HG03175 (cell line): ENCODE results near the gene ST8SIA5.

Experiments
- ATAC-seq: cut with Tn5 transposase; IDR thresholded peaks from one replicate; pipeline ENCODE4 v1.9.1; 2021; ENCODE audit warnings: mild to moderate bottlenecking, moderate library complexity; ENCODE audit not compliant: unreplicated experiment

Gene ST8SIA5

DNA sequence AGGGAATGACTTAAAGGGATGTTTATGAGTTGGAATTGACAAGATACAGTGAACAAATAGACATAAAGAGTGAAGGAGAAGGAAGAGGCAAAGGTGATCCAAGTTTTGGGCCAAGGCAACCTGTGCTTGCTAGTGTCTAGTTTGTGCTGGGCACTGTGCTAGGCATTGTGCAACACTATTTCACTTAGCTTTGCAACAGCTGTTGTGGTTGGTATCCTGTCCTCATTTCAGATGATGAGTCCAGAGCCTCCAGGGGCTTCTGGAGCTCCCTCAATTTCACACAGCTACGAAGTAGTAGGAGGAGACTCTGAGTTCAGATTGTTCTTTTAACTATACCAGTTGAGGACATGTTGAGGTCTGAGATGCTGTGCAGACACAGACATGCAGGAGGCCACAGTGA, 81.7 kb downstream of the ST8SIA5 start:
- no peak for ATAC-seq

DNA sequence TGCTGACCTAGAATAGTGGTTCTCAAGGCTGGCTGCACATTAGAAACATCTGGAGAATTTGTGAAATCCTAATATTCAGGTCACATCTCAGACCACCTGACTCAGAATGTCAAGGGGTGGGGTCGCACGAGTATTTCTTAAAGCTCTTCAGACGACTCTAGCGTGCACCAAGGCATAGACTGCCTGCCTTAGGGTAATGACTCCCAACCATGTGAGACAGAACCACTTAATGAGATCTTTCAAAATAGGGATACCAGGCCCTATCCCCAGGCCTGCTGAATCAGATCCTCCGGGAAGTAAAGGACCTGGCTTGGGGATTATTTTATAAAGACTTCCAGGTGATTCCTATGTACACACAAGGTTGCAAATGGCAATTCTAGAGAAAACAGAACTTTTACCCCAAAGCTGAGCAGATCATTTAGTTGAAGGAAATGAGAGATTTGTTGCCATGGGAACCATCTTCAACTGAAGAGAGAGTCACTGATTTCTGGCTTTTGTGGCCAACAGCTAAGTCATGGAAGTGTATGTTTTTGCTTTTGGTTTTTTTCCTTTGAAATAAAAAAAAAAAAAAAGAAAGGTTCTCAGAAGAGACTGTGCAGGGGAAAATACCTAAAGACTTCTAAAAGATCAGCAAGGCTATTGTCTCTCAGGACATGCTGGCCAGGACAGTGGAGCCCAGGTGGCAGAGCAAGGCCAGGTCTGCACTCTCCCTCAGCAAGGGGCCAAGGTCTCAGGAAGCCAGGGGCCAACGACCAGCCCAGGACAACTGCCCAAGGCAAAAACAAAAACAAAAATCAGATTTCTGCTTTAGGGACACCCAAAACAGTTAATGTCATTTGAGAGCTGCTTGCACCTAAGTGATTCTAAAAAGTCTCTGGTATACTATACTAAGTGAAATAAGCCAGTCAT, 84.5 kb downstream of the ST8SIA5 start:
- ATAC-seq = no peak

GRCh38 chr18:46668694-46669093, 88.2 kb downstream of the ST8SIA5 start:
- ATAC-seq = no peak

GRCh38 chr18:46668135-46668534, 88.7 kb downstream of the ST8SIA5 start:
- no peak for ATAC-seq

GRCh38 chr18:46663539-46663938, 93.3 kb downstream of the ST8SIA5 start:
- ATAC-seq = no peak

- no peak for ATAC-seq
Observed at GRCh38 chr18:46660957-46661749, 95.7 kb downstream of the ST8SIA5 start.

DNA sequence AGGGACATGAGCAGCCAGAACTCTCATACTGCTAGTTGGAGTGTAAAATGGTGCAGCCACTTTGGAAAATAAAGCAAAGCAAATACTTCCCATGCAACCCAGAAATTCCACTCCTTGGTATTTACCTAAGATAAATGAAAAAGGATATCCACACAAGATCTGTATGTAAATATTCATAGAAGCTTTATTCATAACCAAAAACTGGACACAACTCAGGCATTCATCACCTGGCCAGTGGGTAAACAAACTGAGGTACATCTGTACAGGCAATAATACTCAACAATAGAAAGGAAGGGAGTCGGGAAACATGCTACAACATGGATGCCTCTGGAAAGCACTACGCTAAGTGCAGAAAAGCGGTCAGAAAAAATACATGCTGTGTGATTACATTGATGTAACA, 97.4 kb downstream of the ST8SIA5 start:
- no peak for ATAC-seq

DNA sequence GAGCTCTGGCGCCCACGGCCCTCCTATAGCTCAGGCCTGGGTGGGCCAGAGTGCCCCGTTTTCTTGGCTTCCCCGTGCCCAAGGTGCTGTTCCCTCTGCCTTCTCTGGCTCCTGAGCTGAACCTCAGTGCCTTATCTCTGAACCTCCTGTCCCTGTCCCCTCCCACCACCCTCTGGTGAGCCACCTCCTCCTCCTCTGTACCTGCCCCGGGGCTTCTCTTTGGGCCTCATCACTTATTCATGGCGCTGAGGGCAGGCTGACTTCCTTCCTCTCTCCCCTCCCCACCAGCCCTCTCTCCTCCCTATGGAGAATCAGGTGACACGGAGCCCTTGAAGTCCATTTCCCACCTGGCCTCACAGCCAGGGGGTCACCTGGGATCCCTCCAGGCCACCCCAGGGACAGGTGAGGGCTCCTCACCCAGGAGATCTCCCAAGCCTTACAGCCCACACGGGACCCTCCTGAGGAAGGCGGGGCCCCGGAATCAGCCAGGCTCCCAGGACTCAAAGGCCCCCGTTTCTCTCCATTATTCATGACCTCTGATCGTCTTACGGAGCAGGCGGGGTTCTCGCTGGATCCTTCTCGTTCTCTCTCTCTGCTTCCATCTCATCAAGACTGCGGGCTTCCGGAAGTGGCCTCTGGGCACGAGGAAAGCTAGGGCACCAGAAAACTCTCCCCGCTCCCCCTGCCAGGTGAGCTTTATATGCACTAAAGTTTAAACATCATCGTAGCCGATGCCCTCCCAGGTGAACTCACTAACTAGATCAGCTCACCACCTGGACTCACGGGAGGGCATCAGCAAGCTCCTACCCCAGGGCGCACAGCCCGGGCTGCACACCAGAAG, 99.5 kb downstream of the ST8SIA5 start, which contains the start of gene LOXHD1:
TSS of gene LOXHD1 (minus strand) at position 106 of the 841 bp plus-strand sequence. CDS start 187 bp downstream, outside the sequence.
- no peak for ATAC-seq

DNA sequence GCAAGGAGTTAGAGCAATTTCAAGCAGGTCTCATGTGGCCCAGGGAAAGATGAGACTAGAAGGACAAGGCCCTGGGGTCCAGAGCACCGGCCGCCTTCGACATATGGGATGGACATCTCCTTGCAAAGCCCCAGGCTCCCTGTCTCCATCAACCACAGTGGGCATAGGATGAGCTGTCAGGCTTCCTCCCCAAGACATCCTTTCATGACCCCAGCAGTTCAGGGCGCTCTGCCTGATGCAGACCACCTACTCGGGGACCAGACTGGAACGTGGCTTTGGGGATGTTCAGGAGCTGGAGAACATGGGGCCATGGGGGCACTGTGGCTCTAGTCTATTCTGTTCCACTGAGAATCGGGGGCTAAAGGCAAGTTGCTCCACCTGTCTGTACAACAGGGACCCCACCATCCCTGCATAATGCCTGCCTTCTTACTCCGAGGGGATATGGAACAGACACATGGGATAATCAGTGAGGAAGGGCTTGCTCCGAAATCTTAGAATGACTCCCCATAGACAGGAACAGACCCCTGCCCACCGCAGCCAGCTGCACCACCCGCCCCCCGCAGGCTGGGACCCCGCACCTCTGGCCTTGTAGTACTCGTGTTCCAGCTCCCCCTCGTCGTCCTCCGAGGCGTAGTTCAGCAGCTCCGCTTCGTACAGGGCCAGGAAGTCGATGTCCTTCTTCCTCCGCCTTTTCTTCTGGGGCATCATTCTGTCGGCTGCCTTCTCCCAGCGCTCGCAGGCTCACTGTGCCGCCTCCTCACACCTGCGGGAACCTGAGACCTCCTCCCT, 100.3 kb downstream of the ST8SIA5 start:
- no peak for ATAC-seq

DNA sequence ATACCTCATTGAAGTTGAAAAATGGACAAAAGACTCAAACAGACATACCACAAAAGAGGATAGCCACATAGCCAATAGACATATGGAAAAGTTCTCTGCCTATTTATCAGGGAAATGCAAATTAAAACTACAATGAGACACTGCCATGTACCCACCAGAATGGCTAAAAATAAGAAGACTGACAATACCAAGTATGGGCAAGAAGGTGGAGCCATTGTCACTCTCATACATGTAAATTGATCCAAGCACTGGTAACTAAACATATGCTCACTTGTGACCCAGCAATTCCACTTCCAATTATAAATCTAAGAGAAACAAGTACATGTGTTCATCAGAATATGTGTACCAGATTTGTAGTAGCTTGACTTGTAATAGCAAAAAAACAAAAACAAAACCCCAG, 104.5 kb downstream of the ST8SIA5 start:
- no peak for ATAC-seq

DNA sequence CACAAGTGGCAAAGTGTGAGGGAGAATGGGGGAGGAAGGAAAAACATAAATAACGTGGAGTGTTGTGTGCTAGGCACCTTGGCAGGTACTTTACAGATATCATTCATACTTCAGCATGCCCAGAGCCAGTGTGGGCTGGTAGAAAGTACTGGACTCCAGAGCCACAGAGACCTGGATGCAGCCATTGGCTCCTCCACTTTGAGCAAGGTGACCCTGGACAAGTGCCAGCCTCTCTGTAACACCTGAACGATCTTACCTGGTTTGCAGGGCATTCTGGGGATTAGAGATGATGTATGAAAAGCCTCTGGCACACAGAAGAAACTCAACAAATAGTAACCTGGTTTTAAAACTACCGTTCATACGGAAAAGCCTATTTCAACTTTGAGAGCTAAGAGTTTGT, 106.2 kb downstream of the ST8SIA5 start:
- ATAC-seq = no peak

- ATAC-seq = no peak
Observed at GRCh38 chr18:46649071-46649862, 107.6 kb downstream of the ST8SIA5 start.

DNA sequence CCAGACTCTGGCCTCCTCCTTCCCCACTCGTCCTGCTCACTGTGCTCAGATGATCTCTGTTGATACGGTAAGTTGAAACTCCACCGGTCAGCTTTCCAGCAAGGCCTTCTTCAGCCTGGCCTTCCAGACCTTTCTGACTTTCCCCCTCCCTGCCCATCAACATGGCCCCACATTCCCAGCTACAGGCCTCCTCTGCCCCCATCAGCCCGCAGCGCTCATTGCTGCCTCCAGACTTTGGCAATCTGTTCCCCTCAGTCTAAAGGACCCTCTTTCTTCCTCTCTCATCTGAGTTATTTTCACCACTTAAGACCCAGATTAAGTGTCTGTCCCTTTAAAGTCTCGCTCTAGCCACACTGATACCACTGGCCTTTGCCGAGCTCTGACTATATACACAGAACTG, 110.4 kb downstream of the ST8SIA5 start:
- ATAC-seq = no peak

DNA sequence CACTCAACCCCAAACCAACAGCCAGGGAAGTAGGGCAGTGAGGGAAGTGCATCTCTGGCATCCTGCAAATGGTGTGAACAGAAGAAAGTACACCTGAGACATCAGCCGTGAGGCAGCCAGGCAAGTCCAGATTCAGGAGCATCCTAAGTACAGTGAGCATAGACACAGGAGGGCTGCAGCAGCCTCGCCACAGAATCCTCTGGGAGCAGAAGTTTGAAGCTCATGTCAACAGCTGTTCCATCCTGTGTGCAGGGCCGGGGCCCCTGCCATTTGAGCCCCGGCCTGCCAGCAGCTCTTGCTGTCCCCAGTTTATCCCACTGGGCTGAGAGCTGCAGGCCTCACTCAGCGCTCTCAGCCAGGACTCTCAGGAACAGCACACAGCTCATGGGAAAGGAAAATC, 114.3 kb downstream of the ST8SIA5 start:
- no peak for ATAC-seq

DNA sequence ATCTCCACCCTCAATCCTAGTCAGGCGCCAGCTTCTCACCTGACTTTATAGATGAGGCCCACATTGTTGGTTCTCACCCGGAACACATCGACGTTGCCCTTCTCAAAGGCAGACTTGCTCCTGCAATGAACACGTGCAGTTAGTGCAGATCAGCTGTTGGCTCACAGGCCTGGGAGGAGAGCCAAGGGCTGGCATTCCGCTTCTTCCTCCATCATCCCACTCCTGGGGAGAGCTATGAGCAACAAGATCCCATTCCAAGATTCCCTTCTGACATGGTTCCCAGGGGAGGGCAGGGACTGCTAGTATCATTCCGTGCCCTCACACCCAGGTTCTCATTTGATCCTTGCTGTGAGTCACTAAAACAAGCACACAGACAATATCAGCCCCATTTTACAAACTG, 114.9 kb downstream of the ST8SIA5 start:
- ATAC-seq = no peak

DNA sequence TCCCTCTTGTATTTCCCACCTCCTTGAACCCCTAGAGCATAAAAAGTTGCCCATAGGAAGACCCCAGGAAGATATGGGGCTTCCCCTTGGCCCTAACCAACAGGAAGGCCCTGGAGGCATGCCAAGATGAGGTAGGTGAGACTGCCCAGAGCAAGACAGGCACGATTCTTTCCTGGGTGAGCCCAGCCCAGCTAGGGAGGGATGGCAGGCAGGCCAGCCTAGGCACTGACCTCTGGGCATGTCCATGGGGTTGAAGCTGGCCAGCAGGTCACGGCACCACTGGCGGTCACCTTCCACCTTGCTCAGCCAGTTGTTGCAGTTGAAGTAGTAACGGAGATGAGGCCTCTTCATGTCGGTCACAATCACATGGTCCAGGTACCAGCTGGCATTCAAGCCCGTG, 117.5 kb downstream of the ST8SIA5 start:
- no peak for ATAC-seq

DNA sequence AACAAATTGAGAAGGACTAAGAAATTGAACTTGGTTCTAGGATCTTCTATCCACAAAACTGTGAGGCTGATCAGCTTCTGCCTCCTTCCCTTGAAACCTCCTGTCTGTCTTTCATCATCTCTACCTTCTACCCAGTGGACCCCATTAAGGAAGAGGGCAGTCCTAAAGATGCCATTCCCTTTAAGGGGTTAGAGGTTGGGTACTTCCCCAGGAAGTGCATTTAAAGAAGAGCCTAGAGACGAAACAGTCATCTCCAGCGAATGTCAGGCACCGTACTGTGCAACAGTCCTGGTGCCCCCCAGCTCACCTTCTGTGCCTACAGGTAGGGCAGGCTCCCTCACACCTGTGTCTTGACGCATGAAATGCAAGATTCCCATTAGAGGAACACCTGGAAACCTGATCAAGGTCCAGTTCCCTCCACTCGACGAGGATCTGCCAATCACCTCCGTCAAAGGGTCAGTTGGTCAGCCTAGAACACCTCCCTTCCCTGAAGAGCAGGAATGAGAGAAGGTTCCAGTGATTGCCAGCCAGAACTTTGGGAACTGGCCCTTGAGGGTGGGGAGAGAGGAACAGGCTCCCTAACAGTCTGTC, 120.7 kb downstream of the ST8SIA5 start:
- ATAC-seq = no peak

GRCh38 chr18:46632401-46633071, 124.3 kb downstream of the ST8SIA5 start:
- ATAC-seq = no peak
